PFSK-1 (cell line): ENCODE measurements around the gene HSD17B11.

ENCODE experiments used
- FOXP2 ChIP-seq: optimal IDR thresholded peaks from 2 replicates; pipeline ENCODE3; 2011; ENCODE audit warnings: borderline replicate concordance, control low read depth, inconsistent platforms; ENCODE audit not compliant: insufficient read depth; ENCODE audit errors: extremely low read length, extremely low read depth
- POLR2AphosphoS5 ChIP-seq: IDR thresholded peaks from 2 replicates; pipeline ENCODE4 v1.6.1; 2012; ENCODE audit warnings: low read depth, mild to moderate bottlenecking, control low read depth, low read length, moderate library complexity
- SIN3A ChIP-seq: IDR thresholded peaks from 2 replicates; pipeline ENCODE4 v1.6.1; 2012; ENCODE audit warnings: mild to moderate bottlenecking, low read length, moderate library complexity, borderline replicate concordance; ENCODE audit not compliant: insufficient read depth
- TAF1 ChIP-seq: IDR thresholded peaks from 2 replicates; pipeline ENCODE4 v1.6.1; 2012; ENCODE audit warnings: low read length, control low read depth, borderline replicate concordance; ENCODE audit not compliant: insufficient read depth
- TF ChIP-seq, protein P1 (sequence below), 2 experiments: IDR thresholded peaks; 2 replicates each; pipeline versions ENCODE4 v1.6.1 to v1.8.0; 2011 to 2012; ENCODE audit warnings: low read depth in 2 of 2, low read length in 2 of 2, control low read depth in 1 of 2, inconsistent platforms in 1 of 2, mild to moderate bottlenecking in 1 of 2, moderate library complexity in 1 of 2; ENCODE audit not compliant: insufficient read depth in 1 of 2

Gene HSD17B11

DNA sequence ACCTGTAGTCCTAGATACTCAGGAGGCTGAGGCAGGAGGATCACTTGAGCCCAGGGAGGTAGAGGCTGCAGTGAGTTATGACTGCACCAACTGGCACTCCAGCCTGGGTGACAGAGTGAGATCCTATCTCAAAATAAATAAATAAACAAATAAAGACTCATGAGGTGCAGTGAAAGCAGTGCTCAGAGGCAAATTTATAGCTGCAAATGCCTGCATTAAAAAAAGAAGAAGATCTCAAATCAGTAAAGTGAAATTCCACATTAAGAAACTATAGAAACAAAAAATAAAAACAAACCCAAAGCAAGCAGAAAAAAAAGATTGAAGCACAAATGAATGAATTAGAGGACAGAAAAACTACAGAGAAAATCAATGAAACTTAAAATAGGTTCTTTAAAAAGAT is 45.8 kb downstream of the HSD17B11 start:
- no peak for TF ChIP-seq POLR2AphosphoS5
- no peak for TF ChIP-seq FOXP2
- TF ChIP-seq TAF1 = no peak
- no peak for TF ChIP-seq SIN3A
- TF ChIP-seq, protein P1, sequence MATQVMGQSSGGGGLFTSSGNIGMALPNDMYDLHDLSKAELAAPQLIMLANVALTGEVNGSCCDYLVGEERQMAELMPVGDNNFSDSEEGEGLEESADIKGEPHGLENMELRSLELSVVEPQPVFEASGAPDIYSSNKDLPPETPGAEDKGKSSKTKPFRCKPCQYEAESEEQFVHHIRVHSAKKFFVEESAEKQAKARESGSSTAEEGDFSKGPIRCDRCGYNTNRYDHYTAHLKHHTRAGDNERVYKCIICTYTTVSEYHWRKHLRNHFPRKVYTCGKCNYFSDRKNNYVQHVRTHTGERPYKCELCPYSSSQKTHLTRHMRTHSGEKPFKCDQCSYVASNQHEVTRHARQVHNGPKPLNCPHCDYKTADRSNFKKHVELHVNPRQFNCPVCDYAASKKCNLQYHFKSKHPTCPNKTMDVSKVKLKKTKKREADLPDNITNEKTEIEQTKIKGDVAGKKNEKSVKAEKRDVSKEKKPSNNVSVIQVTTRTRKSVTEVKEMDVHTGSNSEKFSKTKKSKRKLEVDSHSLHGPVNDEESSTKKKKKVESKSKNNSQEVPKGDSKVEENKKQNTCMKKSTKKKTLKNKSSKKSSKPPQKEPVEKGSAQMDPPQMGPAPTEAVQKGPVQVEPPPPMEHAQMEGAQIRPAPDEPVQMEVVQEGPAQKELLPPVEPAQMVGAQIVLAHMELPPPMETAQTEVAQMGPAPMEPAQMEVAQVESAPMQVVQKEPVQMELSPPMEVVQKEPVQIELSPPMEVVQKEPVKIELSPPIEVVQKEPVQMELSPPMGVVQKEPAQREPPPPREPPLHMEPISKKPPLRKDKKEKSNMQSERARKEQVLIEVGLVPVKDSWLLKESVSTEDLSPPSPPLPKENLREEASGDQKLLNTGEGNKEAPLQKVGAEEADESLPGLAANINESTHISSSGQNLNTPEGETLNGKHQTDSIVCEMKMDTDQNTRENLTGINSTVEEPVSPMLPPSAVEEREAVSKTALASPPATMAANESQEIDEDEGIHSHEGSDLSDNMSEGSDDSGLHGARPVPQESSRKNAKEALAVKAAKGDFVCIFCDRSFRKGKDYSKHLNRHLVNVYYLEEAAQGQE (IDR thresholded peaks at IDR 0.05; ENCODE audit: insufficient read depth in 1 of 2, low read depth in 2 of 2, low read length in 2 of 2) = no peak

DNA sequence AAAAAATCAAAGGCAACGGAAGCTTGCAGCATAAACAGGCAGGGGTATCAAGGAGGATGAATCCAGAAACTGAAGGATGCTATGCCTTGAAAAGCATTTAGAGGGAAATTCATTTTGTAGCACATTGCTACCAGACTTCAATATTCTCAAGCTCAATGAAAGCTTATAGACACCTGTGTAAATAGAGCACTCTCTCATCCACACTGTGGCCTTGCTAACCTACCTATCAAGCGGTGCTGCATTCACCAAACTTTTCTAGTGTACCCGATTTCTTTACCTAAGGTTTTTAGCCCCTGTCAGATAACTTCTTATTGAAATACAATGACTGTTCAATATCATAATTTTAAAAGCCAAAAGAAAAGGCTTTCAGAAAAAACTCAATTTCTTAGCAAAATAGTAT is 48.1 kb downstream of the HSD17B11 start:
- TF ChIP-seq TAF1 (no peak), POLR2AphosphoS5 (no peak), FOXP2 (no peak), SIN3A (no peak)
- TF ChIP-seq, protein P1 (IDR thresholded peaks at IDR 0.05; ENCODE audit: insufficient read depth in 1 of 2, low read depth in 2 of 2, low read length in 2 of 2) = no peak

DNA sequence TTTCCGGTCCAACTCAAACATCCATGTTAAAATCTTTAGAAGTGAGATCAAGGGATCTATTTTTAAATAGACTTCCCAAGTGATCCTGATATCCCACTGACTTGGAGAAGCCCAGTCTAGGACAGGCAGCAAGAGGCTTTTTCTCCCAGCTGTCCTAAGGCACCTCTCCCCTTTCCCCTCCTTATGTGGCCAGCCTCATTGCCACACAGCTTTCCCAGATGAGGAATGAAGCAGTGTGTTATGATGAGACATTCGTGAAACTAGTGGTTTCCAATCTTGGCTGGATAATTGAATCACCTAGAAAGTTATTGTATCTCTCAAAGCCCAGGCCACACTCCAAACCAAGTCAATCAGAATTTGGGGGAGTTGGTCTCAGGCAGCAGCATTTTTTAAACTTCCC is 51.5 kb downstream of the HSD17B11 start:
- TF ChIP-seq SIN3A (no peak), FOXP2 (no peak), TAF1 (no peak), POLR2AphosphoS5 (no peak)
- TF ChIP-seq, protein P1 (IDR thresholded peaks at IDR 0.05; ENCODE audit: insufficient read depth in 1 of 2, low read depth in 2 of 2, low read length in 2 of 2) = no peak

DNA sequence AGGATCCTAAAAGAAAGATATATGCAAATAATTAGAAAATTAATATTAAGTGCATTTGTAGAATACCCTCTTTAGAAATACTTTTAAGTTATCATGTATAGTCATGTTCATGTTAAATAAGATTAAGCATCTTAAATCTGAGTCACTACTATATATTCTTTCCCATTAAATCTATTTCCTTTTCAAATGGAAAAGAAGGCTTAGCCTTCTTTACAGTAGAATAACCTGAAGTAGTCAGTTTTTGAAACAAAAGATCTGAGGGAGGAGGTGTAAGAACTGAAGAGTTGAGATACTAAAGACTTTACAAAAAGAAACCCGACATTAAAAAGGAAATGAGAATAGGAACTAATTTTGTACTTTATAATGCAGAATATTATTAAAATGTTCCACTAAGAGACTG is 53.6 kb downstream of the HSD17B11 start:
- TF ChIP-seq TAF1 (no peak), SIN3A (no peak), FOXP2 (no peak), POLR2AphosphoS5 (no peak)
- TF ChIP-seq, protein P1 (IDR thresholded peaks at IDR 0.05; ENCODE audit: insufficient read depth in 1 of 2, low read depth in 2 of 2, low read length in 2 of 2) = no peak

DNA sequence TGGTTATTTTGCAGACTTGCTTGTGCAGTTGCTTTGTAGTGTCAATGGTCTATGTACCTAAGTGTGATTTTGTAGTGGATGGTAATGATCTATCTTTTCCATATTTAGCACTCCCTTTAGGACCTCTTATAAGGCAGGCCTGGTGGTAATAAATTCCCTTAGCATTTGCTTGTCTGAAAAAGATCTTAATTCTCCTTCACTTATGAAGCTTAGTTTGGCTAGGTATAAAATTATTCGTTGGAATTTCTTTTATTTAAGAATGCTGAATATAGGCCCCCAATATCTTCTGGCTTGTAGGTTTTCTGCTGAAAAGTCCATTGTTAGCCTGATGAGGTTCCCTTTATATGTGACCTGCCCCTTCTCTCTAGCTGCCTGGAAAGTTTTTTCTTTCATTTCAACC is 57.7 kb downstream of the HSD17B11 start:
- no peak for TF ChIP-seq POLR2AphosphoS5
- TF ChIP-seq TAF1 = no peak
- TF ChIP-seq SIN3A = no peak
- no peak for TF ChIP-seq FOXP2
- TF ChIP-seq, protein P1 (IDR thresholded peaks at IDR 0.05; ENCODE audit: insufficient read depth in 1 of 2, low read depth in 2 of 2, low read length in 2 of 2) = no peak
